ENCODE measurements around the gene TMEM184B.

GRCh38 chr22:38248280-38248679 lies 24.5 kb downstream of the TMEM184B start:
- no peak for TF ChIP-seq CTCF (conservative IDR thresholded peaks at IDR 0.05; ENCODE audit: low read depth in 2 of 2)
- TF ChIP-seq, protein P1, sequence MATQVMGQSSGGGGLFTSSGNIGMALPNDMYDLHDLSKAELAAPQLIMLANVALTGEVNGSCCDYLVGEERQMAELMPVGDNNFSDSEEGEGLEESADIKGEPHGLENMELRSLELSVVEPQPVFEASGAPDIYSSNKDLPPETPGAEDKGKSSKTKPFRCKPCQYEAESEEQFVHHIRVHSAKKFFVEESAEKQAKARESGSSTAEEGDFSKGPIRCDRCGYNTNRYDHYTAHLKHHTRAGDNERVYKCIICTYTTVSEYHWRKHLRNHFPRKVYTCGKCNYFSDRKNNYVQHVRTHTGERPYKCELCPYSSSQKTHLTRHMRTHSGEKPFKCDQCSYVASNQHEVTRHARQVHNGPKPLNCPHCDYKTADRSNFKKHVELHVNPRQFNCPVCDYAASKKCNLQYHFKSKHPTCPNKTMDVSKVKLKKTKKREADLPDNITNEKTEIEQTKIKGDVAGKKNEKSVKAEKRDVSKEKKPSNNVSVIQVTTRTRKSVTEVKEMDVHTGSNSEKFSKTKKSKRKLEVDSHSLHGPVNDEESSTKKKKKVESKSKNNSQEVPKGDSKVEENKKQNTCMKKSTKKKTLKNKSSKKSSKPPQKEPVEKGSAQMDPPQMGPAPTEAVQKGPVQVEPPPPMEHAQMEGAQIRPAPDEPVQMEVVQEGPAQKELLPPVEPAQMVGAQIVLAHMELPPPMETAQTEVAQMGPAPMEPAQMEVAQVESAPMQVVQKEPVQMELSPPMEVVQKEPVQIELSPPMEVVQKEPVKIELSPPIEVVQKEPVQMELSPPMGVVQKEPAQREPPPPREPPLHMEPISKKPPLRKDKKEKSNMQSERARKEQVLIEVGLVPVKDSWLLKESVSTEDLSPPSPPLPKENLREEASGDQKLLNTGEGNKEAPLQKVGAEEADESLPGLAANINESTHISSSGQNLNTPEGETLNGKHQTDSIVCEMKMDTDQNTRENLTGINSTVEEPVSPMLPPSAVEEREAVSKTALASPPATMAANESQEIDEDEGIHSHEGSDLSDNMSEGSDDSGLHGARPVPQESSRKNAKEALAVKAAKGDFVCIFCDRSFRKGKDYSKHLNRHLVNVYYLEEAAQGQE (IDR thresholded peaks at IDR 0.05; ENCODE audit: unreplicated experiment), result no peak
- TF ChIP-seq POLR2AphosphoS5 (IDR thresholded peaks at IDR 0.05; ENCODE audit: low read depth), result no peak
- no peak for TF ChIP-seq EZH2 (IDR thresholded peaks at IDR 0.05; ENCODE audit: low read depth, unreplicated experiment)

All from GM23338 (cell line).